A172 (cell line): ENCODE data around the gene STPG4. TPM values are rescaled to one million over a fixed set of nuclear protein-coding genes. Genes with fewer than 3 reads are reported as not detected.

ENCODE experiments used
- total RNA-seq: library from RNA; depleted of rRNA; stranded (reverse); fragments of >200 nt; shearing (Covaris generic); gene quantifications from 2 replicates; pipeline ENCODE4 v1.2.3, GENCODE V29; 2014; rRNA removed

STPG4 gene
- total RNA-seq, 1 experiment from 2014 or later: 0.62 TPM

Other genes starting within 250 kb of the STPG4 start
- 211 and 213 TPM in 2 replicates for gene MCFD2, start 239.5 kb downstream of the STPG4 start, total RNA-seq
- 14.4 and 22.0 TPM in 2 replicates for gene TTC7A, start 214.1 kb downstream of the STPG4 start, total RNA-seq
- gene CALM2, start 21.2 kb upstream of the STPG4 start, total RNA-seq: 2,430 and 2,432 TPM in 2 replicates
- 0.77 and 1.5 TPM in 2 replicates for gene EPCAM, start 214.0 kb upstream of the STPG4 start, total RNA-seq
- gene MSH2, start 247.8 kb upstream of the STPG4 start, total RNA-seq: 114 and 115 TPM in 2 replicates